GM12872 (cell line): Measurements from ENCODE around the gene TFF1.

Source experiments
- CTCF ChIP-seq: IDR thresholded peaks from 3 replicates; pipeline ENCODE4 v1.5.1; 2011; ENCODE audit warnings: low read depth, mild to moderate bottlenecking, low read length, moderate library complexity; ENCODE audit not compliant: insufficient read depth

Gene TFF1

GRCh38 chr21:42364304-42364865 is 1.9 kb downstream of the TFF1 start:
- TF ChIP-seq CTCF, result no peak

GRCh38 chr21:42363312-42363711 is 3.0 kb downstream of the TFF1 start:
- no peak for TF ChIP-seq CTCF

GRCh38 chr21:42362700-42363099 is 3.6 kb downstream of the TFF1 start:
- no peak for TF ChIP-seq CTCF

- no peak for TF ChIP-seq CTCF
Observed at GRCh38 chr21:42362198-42362597, 4.1 kb downstream of the TFF1 start.

- TF ChIP-seq CTCF, result no peak
Observed at GRCh38 chr21:42361286-42361685, 5.0 kb downstream of the TFF1 start.

- TF ChIP-seq CTCF, result peak; percentile 43; the same call in 2 of the 3 replicates
Observed at GRCh38 chr21:42360317-42360716, 6.0 kb downstream of the TFF1 start.

GRCh38 chr21:42358937-42359336 is 7.4 kb downstream of the TFF1 start:
- TF ChIP-seq CTCF, result no peak

- no peak for TF ChIP-seq CTCF
Observed at GRCh38 chr21:42358261-42358660, 8.1 kb downstream of the TFF1 start.
